SHP77 (cell line): ENCODE results near the gene SORBS2.

Experiments used
- DNase-seq, 2 experiments: peaks; one replicate each; lab custom pipeline; 2025; lab: John Stamatoyannopoulos, UW

Gene SORBS2

GRCh38 chr4:185835336-185835735 lies 23.3 kb upstream of the SORBS2 start:
- DNase-seq: no peak

GRCh38 chr4:185834778-185835177 lies 22.8 kb upstream of the SORBS2 start:
- DNase-seq: no peak

- no peak for DNase-seq
These were observed 22.1 kb upstream of the SORBS2 start for GRCh38 chr4:185834088-185834487.

DNA sequence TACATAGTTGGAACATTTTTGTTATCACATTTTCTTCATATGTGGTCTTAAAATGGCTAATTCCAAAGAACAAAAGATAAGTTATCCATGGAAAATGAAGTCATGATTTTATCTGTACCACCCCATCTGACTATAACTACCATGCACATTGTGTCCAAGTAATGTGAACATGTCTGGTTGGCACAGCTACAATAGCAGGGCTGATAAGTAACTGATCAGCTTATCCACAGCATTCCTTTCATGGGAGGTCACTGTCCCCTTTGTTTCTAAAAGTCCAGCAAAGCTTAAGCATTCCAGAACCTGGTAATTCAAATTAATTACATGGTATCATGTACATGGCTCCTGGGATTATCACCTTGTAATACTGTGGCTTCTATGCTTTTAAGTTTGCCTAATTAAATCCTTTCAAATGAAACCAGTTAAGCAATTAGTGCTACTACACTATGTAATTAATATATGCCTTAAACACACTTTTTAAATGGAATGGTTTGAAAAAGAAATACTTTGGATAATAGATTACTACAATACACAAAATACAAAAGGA lies 21.1 kb upstream of the SORBS2 start:
- DNase-seq: no peak

GRCh38 chr4:185831125-185831815 lies 19.3 kb upstream of the SORBS2 start:
- no peak for DNase-seq

DNA sequence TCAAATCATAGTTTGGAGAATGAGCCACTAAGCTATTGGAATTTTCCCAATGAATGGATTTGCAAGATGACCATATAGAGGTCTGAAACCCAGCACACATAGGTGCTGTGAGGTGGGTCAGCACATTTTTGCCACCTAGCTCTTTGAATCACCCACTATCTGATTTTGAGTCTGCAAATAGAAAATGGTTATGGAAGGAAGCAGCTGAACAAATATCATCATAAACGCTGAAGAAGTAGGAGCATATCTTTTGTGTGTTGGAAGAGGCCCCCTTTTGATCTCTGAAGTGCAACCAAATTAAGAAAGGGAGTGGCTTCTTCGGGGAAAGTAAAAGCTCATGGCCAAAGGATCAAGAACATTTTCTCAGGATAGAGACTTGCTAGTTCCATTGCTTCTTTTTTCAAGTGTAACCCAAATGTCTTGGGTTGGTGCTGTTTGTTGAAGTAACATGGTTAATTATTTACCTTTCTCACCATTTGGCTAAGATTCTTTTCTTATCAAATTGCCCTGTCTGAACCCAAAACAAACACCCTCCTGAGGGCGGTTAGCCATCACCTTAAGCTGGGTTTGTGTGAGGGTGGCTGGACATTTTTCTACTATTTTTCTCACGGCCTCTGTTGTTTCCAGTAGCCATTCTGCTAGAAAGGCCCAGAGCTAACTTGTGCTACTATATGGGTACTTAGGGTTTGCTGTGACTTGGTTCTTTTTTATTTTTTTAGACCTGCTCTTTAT lies 18.4 kb upstream of the SORBS2 start:
- DNase-seq: no peak

DNA sequence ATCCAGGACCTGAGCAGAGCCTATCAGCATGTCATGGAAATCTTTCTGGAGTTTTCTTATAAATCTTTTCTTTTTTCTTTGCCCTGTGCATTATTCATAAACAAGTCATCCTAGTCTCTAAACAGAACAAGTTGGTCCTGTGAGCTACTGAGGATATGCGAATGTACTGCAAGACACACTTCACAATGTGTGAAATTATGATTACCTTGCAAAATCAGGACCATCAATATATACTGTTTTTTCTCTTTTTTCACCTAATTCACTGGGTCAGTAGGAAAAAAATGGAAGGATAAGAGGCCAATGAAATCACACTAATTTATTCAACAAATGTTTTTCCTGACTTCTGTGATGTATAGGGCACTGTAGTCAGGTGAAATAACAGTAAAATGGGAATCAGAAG lies 14.4 kb upstream of the SORBS2 start:
- no peak for DNase-seq

DNA sequence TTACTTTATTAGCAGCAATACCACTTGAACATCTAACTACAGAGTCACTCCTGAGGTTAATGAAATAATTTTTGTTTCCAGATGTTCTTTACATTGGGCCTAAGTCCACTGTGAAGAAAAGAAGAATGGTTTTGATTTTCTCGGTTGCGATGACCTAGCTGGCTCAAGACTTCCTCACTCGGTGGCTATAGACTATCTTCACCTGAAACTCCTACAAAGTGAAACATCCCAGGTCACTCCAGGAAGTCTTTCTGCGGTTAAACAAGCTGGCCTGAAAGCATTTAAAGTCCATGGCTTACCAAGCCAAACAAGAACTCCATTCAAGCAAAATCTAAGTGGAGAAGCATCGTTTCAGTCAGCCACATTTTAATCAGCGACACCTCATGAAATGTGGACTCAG lies 13.7 kb upstream of the SORBS2 start:
- DNase-seq: no peak

DNA sequence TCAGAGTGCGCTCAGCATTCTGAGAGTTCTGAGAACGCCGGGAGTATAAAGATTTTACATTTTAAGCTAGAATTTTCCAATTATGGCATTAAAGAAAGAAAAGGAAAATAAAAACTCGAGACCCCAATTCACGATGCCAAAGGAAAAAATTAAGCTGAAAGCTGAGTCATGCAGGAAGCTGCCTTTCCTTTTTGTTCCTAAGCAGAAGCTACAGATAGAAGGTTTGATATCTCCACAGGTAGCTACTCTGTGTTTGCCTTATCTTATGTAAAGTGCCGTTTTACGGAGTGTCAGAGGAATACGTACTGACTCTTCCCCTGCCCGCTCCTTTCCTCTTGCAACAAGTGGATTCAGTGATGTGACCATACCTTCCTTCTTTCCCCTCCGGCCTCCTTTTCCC lies 10.8 kb upstream of the SORBS2 start:
- no peak for DNase-seq

DNA sequence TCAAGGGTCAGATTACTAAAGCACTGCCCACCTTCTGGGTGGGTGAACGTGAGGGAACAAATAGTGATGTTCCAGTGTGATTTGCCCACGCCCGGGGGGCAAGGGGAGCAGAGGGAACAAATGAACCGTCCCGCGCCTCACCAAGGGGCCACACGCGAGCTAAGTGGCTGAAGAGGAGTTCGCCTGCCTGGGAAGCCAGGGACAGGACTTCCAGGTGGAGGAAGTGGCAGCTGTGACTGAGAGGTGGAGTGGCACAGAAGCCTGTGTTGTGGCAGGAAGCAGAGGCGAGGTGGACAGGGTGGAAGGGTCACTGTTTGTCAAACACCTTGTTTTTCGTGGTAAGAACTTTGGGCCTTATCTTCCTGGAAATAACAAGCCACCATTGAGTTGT lies 9.0 kb upstream of the SORBS2 start:
- DNase-seq: no peak

DNA sequence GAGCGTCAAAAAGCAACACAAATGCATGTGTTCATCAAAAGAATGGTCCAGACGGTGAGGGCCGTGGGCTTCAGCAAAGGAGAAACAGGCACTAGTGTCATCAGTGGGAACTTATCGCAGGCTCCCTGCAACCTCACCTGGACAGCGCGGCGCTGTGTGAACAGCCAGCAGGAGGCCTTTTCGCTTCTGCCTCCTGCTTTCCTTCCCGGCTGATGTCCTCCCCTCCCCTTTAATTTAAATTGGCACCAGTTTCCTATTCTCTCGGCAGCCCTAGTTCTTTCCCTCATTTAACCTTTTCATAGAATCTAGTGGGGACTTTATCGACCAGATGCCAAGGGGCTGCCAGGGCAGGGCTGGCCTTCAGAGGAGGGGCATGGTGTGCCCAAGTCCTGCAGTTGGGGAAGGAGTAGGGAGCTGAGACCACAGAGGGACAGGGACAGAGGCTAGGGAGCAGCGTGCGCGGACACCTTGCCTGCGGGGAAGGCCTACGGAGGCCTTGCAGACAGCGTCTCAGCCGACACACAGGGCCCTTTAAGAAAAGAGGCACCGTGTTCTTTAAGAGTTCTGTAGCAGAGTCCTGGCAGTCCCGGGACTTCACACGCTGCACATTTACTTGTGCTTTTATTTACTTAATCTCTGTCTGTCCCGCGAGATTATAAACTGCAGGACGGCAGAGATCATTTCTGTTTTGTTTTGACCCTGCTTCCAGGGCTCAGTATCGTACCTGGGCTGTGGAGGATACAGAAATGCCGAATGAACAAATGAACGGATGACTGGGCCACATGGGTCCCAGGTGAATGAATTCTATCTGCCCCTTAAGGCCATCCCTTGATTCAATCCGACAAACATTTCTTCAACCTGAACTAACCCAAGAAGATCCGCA lies 8.4 kb upstream of the SORBS2 start:
- no peak for DNase-seq

- DNase-seq: no peak
These were observed 7.2 kb upstream of the SORBS2 start for GRCh38 chr4:185819144-185819543.

GRCh38 chr4:185817403-185817818 lies 5.4 kb upstream of the SORBS2 start:
- peak in 1 of 2 experiments; percentile 16 for DNase-seq

DNA sequence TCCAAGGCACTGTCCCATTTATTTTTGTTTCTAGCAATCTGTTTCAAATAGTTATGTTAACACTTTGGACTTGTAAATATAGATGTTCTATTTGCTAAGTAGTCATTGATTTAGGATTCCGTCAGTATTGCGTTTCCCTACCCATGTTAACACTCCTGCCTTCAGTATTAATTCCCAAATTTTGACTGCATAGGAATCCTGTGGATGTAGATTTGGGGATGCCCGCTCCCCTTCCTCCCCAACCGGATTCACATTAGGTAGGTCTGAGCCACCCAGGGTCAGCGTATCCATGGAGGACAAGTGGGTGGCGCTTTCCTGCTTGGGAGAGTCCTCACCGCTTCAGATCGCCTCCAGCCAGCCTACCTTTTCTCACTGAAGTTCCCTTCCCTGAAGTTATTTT lies 1.1 kb upstream of the SORBS2 start:
- no peak for DNase-seq

DNA sequence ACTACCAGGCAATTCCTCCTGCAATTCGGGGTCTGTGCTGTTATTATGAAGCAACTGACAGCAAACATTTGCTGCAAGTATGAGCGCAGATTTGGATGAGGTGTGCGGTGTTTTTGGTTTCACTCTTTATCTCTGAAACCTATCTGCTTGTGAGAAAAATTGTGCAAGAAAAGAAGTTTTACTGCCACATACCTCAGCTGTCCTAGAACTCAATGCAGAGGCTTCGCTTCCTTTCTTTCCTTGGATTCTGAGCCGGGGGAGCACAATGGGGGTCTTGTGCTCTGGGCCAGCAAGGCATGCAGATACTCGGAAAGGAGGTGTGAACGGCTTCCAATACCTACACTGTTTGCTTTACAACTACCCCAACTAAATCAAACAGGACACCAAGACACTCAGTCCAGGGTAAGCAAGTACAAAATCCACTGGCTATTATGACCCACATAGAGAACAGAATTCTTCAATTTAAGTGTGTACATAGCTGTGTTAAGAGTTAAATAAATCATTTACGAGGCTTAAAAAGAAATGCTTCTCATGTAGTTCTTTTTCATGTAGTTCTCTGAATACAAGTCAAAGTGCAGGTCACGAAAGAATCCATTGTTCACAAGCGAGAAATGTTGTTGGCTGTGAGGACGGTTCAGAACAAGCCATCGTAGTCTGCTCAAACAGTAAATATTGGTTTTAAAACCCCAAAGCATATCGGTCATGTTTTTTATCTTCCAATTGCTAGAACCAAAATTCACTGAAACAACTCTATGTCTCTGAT lies 1.1 kb downstream of the SORBS2 start:
- DNase-seq: no peak

DNA sequence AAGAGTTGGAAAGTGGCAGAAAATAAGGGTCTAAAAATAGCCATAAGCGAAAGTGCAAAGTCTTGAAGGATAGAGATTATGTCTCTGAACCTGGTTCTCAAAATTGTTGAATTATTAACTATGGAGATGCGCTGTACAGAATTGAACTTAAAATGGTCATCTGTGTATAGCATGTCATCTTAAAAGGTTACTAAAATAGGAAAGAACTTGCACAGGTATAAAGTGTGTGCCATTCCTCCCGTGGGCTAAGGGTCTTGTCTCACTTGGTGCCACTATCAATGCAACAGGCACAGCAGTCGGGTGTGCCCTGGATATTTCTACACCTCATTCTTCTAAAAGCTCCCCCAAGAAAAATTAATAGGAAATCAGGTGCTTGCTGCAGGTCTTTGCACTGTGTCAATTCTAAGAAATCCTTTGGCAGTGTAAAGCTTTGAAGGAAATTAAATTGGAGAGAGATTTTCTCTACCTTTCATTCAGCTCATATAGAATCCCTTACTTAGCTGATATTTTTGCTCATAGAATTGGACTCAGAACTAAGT lies 2.4 kb downstream of the SORBS2 start:
- no peak for DNase-seq

- no peak for DNase-seq
These were observed 2.9 kb downstream of the SORBS2 start for GRCh38 chr4:185809121-185809520.

DNA sequence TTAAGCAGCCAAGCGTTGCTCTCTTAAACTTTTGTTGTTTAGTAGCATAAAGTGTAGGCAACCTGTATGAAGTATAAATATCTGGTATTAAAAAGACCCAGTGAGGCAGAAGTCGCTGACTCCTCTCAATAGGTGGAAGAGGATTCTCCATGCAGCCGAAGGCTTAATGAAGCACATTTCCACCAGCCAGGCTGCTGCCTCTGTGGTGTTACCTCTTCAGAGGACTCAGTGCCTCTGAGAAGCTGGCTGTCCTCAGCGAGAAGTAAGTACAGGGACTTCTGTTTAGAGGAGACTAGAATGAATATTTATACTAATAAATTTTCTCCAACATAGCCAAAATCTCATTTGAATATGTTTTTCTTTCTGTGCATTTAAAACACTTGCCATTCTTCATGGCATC lies 6.0 kb downstream of the SORBS2 start:
- no peak for DNase-seq

DNA sequence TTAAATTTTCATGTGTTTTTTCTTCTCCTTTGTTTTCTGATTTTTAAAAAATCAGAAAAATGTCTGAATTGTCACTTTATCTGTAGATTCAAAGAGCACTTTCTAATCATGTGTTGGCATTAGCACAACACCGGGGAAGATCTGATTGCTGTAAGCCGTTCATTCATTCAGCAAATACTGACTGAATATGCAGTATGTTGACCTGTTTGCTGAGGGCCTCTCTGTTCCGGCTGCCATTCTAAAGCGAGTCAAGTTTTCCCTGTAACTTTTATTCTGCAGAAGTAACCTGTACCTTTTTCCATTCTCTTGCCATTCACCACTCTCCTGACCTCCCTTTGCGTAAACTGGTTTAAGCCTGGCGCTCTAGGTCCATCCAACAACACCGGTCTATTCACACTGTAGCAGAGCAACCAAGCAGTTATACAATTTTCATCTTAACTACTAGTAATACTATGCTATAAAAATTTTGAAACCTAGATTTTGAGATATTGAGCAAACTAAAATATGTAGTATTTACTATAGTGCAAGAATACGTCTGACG lies 6.7 kb downstream of the SORBS2 start:
- no peak for DNase-seq

GRCh38 chr4:185803022-185803421 lies 9.0 kb downstream of the SORBS2 start:
- no peak for DNase-seq

DNA sequence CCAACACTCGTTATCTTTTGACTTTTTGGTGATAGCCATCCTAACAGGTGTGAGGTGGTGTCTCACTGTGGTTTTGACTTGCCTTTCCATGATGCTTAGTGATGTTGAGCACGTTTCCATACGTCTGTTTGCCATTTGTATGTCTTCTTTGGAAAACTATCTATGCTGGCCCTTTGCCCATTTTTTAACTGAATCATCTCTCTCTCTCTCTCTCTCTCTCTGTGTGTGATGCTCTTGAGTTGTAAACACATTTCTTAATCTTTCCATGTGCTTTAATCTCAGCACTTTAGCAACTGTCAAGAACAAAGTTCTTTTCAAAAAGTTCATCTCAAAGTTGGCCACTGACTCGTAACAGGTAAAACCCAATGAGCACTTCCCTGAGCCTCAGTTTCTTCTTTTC lies 10.5 kb downstream of the SORBS2 start:
- DNase-seq: no peak
